Thoracic aorta (tissue), 2 donors: ENCODE measurements around the gene ZNF143. TPM values are rescaled to one million over a fixed set of nuclear protein-coding genes. Genes with fewer than 3 reads are reported as not detected.
A peak's percentile ranks its signal among the peaks of the same experiment; 100 is the strongest.
"Not testable (repeated sequence)": the region's sequence is repeated elsewhere in the genome, so short reads cannot be mapped to it uniquely, and the experiment has no call there.

Experiments used
- ATAC-seq: fragments of 150-250 bp; one replicate; pipeline ENCODE4 v1.8.0; 2017; ENCODE audit warnings: low read depth; ENCODE audit not compliant: insufficient number of reproducible peaks, low FRiP score
- DNase-seq: peaks from one replicate; pipeline ENCODE4 v3.0.0-alpha.2; 2020; ENCODE audit warnings: low spot score
- H3K27ac ChIP-seq, 2 donors: fragments of 200-600 bp; sonication (generic); 1 replicate in 1 of 2; 2 replicates in 1 of 2; pipeline ENCODE4 v1.5.1; 2016; ENCODE audit warnings: mild to moderate bottlenecking in 2 of 2, moderate library complexity in 2 of 2
- H3K27me3 ChIP-seq: fragments of 200-600 bp; sonication (generic); replicated peaks from 2 replicates; pipeline ENCODE4 v1.6.0; 2016; ENCODE audit warnings: mild to moderate bottlenecking; ENCODE audit not compliant: insufficient read depth
- H3K36me3 ChIP-seq: fragments of 200-600 bp; sonication (generic); one replicate; pipeline ENCODE4 v1.5.1; 2016
- H3K4me1 ChIP-seq, 2 donors: fragments of 200-600 bp; sonication (generic); 1 replicate in 1 of 2; 2 replicates in 1 of 2; pipeline versions ENCODE4 v1.5.1 to v1.6.0; 2016; ENCODE audit warnings: low read depth in 2 of 2, mild to moderate bottlenecking in 1 of 2; ENCODE audit not compliant: control insufficient read depth in 1 of 2
- H3K4me3 ChIP-seq: fragments of 200-600 bp; sonication (generic); 2 replicates; pipeline ENCODE4 v1.5.1; 2016; ENCODE audit warnings: mild to moderate bottlenecking
- H3K9me3 ChIP-seq: fragments of 200-600 bp; sonication (generic); 2 replicates; pipeline ENCODE4 v1.5.1; 2016
- total RNA-seq, 2 donors: library from RNA; depleted of rRNA; stranded (reverse); fragments of >200 nt; gene quantifications; one replicate each; pipeline versions ENCODE4 v1.1.0 to v1.2.3, GENCODE V29; 2016
- TF ChIP-seq, protein P1 (sequence below): fragments of 200-600 bp; sonication (generic); IDR thresholded peaks from one replicate; pipeline ENCODE4 v1.5.1; 2019; ENCODE audit warnings: antibody characterized with exemption

The ZNF143 gene
- total RNA-seq, 2 donors from 2014 or later = 45.1 to 80.6 TPM

DNA sequence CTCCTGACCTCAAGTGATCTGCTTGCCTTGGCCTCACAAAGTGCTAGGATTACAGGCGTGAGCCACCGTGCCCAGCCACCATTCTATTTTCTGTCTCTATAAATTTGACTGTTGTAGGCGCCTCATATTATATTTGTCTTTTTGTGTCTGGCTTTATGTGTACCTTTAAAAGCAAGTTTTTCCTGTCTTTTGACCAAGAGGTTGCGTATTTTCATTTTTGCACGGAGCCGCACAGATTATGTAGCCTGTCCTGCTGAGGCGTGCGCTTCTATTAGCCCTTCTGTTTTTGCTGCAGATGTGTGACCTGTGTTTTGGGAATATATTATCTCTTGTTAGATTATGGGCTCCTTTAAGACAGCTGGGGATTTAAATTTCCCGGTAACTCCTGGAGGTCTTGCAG lies 72.2 kb downstream of the ZNF143 start:
- peak overlapping the region; percentile 31 for H3K4me3 ChIP-seq
- peaks cover 19 to 51% of the 10 kb centered on the region in 2 donors for H3K4me1 ChIP-seq
- TF ChIP-seq, protein P1, sequence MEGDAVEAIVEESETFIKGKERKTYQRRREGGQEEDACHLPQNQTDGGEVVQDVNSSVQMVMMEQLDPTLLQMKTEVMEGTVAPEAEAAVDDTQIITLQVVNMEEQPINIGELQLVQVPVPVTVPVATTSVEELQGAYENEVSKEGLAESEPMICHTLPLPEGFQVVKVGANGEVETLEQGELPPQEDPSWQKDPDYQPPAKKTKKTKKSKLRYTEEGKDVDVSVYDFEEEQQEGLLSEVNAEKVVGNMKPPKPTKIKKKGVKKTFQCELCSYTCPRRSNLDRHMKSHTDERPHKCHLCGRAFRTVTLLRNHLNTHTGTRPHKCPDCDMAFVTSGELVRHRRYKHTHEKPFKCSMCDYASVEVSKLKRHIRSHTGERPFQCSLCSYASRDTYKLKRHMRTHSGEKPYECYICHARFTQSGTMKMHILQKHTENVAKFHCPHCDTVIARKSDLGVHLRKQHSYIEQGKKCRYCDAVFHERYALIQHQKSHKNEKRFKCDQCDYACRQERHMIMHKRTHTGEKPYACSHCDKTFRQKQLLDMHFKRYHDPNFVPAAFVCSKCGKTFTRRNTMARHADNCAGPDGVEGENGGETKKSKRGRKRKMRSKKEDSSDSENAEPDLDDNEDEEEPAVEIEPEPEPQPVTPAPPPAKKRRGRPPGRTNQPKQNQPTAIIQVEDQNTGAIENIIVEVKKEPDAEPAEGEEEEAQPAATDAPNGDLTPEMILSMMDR = no peak
- H3K27ac ChIP-seq = peak overlapping the region; percentile 44 to 52
- ATAC-seq (no peak), DNase-seq (no peak)
- no peaks in the 10 kb centered on the region for H3K36me3 ChIP-seq
- H3K27me3 ChIP-seq = no peaks in the 10 kb centered on the region
- no peaks in the 10 kb centered on the region for H3K9me3 ChIP-seq

DNA sequence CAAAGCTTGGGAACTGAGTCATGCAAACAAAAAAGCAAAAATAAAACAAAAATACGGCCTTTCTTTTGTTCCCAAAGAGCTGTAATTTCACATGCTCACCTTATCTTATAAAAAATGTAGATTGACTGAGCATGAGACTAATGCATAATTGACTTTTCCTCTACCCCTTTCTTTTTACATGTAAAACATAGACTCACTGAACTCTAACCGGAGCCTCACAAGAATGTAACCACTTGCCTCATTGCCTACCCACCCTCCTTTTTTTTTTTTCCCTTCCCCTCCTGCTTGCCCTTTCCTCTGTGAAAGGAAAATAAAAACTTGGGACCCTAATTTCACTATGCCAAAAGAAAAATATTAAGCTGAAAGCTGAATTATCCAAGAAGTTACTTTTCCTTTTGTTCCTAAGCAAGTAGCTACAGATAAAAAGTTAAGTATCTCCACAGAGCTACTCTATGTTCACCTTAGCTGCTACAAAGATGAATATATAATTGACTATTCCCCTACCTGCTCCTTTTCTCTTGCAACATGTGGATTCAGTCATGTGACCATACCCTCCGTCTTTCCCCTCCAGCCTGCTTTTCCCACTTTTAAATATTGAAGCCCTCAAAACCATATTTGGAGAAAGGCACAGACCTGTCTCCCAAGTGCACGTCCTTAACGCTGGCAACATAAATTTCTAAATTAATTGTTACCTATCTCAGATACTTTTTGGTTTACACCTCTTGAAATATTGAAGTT lies 73.1 kb downstream of the ZNF143 start:
- Histone ChIP-seq H3K9me3 (no peaks in the 10 kb centered on the region), H3K36me3 (no peaks in the 10 kb centered on the region), H3K27me3 (no peaks in the 10 kb centered on the region), H3K4me1 (peaks cover 18 to 45% of the 10 kb centered on the region in 2 donors), H3K27ac (peak overlapping the region; percentile 52 to 65), H3K4me3 (peak overlapping the region; percentile 42)
- no peak for ATAC-seq
- TF ChIP-seq, protein P1 = no peak
- no peak for DNase-seq

DNA sequence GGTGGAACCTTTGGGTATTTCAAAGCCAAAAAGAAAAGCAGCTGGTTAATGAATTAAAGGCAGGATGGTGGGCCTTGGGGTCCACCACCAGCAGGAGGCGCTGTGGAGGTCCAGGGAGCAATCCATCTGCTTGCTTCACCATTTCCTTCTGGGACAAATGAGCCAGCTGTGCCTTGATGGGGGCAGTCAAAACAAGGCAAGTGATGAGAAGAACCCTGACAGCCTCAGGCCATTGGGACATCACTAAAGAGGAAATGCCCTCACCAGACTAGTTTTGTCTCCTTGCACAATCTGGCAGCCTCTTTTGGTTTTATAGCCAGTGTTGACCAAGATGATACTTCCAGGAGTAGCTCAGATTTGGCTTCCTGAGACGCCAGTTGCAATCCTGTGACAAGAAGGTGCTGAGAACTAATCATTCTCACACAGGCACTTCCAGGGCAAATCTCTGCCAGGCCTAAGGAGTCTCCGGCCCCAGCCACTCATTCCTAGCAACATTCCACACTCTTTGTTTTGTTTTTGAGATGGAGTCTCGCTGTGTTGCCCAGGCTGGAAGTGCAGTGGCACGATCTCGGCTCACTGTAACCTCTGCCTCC lies 74.5 kb downstream of the ZNF143 start:
- Histone ChIP-seq H3K9me3 (no peaks in the 10 kb centered on the region), H3K36me3 (no peaks in the 10 kb centered on the region), H3K27ac (peak overlapping the region; percentile 52 to 65), H3K4me1 (peaks cover 11 to 31% of the 10 kb centered on the region in 2 donors), H3K27me3 (no peaks in the 10 kb centered on the region), H3K4me3 (no peak overlapping the region)
- DNase-seq (peak; percentile 23), ATAC-seq (no peak)
- TF ChIP-seq, protein P1 = peak; percentile 68

DNA sequence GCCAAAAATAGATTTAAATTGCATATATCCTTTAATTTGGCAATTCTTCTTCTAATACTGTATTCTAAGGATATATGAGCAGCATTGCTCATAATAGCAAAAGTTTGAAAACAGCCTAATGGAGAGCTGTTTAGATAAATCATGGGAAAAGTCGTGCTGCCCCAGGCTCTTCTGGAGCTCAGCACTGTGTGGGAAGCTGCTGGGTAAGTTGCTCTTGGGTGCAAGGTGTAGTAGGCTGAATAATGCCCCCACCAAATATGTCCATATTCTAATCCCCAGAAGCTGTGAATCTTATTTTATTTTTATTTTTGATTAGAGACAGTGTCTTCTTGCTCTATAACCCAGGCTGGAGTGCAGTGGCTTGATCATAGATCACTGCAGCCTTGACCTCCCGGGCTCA lies 77.7 kb downstream of the ZNF143 start:
- no peak for DNase-seq
- H3K4me3 ChIP-seq = no peak overlapping the region
- TF ChIP-seq, protein P1 = no peak
- H3K27me3 ChIP-seq = no peaks in the 10 kb centered on the region
- no peaks in the 10 kb centered on the region for H3K36me3 ChIP-seq
- ATAC-seq = no peak
- no peak overlapping the region for H3K27ac ChIP-seq
- H3K4me1 ChIP-seq = peaks cover 7 to 20% of the 10 kb centered on the region in 2 donors
- no peaks in the 10 kb centered on the region for H3K9me3 ChIP-seq

DNA sequence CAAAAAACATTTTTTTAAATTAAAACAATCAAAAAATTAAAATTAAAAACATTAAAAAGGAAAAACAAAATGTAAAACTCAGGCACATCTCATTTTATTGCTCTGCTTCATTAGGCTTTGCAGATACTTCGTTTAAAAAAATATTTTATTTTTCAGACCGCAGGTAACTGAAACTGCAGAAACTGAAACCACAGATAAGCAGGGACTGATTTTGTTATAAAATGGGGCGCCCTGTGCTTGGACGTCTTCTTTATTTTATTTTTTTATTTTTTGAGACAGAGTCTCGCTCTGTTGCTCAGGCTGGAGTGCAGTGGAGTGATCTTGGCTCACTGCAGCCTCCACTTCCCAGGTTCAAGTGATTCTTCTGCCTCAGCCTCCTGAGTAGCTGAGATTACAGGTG lies 88.4 kb downstream of the ZNF143 start:
- not testable (repeated sequence) for H3K4me1 ChIP-seq, ATAC-seq, H3K4me3 ChIP-seq, H3K27me3 ChIP-seq, H3K27ac ChIP-seq, DNase-seq, H3K9me3 ChIP-seq, H3K36me3 ChIP-seq
